ENCODE data around the gene MAU2.

Gene MAU2

GRCh38 chr19:19406878-19407632, 86.4 kb downstream of the MAU2 start:
- peaks cover 57% of the 10 kb centered on the region for H3K79me2 ChIP-seq (ENCODE audit: insufficient read depth, low read length)
- no peaks in the 10 kb centered on the region for H3K9me2 ChIP-seq (ENCODE audit: low read depth, low read length)
- TF ChIP-seq EZH2 (IDR thresholded peaks at IDR 0.05; ENCODE audit: borderline replicate concordance, low read length) (no peak), CTCF (IDR thresholded peaks at IDR 0.05; ENCODE audit: low read length) (peak; percentile 71)
- no peaks in the 10 kb centered on the region for H3K27me3 ChIP-seq (ENCODE audit: insufficient read depth, low read length)
- peak overlapping the region; percentile 69 for H3K4me3 ChIP-seq (ENCODE audit: low read depth, low read length, poor library complexity, severe bottlenecking)
- no peak overlapping the region for H2AFZ ChIP-seq (ENCODE audit: low read length)
- peak overlapping the region; percentile 69 for H3K27ac ChIP-seq (ENCODE audit: low read depth, low read length, poor library complexity, severe bottlenecking)
- H3K4me2 ChIP-seq (ENCODE audit: low read length): peak overlapping the region; percentile 75
- H3K4me1 ChIP-seq (ENCODE audit: insufficient read depth, low read length, severe bottlenecking): peaks cover 57% of the 10 kb centered on the region
- no peaks in the 10 kb centered on the region for H3F3A ChIP-seq (ENCODE audit: insufficient read depth, low read length)
- H3K36me3 ChIP-seq (ENCODE audit: insufficient read depth, low read length): peaks cover 7% of the 10 kb centered on the region; the same call in 1 of the 2 replicates
- H3K9me3 ChIP-seq (ENCODE audit: low read length): no peaks in the 10 kb centered on the region
- no peaks in the 10 kb centered on the region for H4K20me1 ChIP-seq (ENCODE audit: insufficient read depth, low read length)
- H3K9ac ChIP-seq (ENCODE audit: low read length): peak overlapping the region; percentile 67

GRCh38 chr19:19407633-19407930, 87.0 kb downstream of the MAU2 start:
- Histone ChIP-seq H3K9ac (ENCODE audit: low read length) (peak overlapping the region; percentile 67), H3K9me3 (ENCODE audit: low read length) (no peaks in the 10 kb centered on the region), H4K20me1 (ENCODE audit: insufficient read depth, low read length) (no peaks in the 10 kb centered on the region), H3K4me2 (ENCODE audit: low read length) (peak overlapping the region; percentile 75), H3K4me3 (ENCODE audit: low read depth, low read length, poor library complexity, severe bottlenecking) (peak overlapping the region; percentile 69), H3F3A (ENCODE audit: insufficient read depth, low read length) (no peaks in the 10 kb centered on the region), H2AFZ (ENCODE audit: low read length) (no peak overlapping the region), H3K79me2 (ENCODE audit: insufficient read depth, low read length) (peaks cover 61% of the 10 kb centered on the region), H3K27me3 (ENCODE audit: insufficient read depth, low read length) (no peaks in the 10 kb centered on the region), H3K4me1 (ENCODE audit: insufficient read depth, low read length, severe bottlenecking) (peaks cover 57% of the 10 kb centered on the region), H3K27ac (ENCODE audit: low read depth, low read length, poor library complexity, severe bottlenecking) (peak overlapping the region; percentile 69), H3K36me3 (ENCODE audit: insufficient read depth, low read length) (peaks cover 9% of the 10 kb centered on the region; the same call in 1 of the 2 replicates), H3K9me2 (ENCODE audit: low read depth, low read length) (no peaks in the 10 kb centered on the region)
- TF ChIP-seq EZH2 (IDR thresholded peaks at IDR 0.05; ENCODE audit: borderline replicate concordance, low read length) (no peak), CTCF (IDR thresholded peaks at IDR 0.05; ENCODE audit: low read length) (no peak)
